ENCODE results near the gene VANGL1.

GRCh38 chr1:115677182-115677555 lies 35.4 kb downstream of the VANGL1 start:
- TF ChIP-seq EP300 (IDR thresholded peaks at IDR 0.05) = no peak
- no peak for TF ChIP-seq POLR2AphosphoS5 (IDR thresholded peaks at IDR 0.05)
- TF ChIP-seq CTCF (IDR thresholded peaks at IDR 0.05) = no peak
- TF ChIP-seq POLR2A (IDR thresholded peaks at IDR 0.05; ENCODE audit: low read depth) = no peak

All from esophagus muscularis mucosa (tissue), 4 donors.